GM23248 (cell line): ENCODE measurements around the gene TPCN1.

ENCODE experiments used
- EZH2 ChIP-seq: fragments of 200-600 bp; sonication (generic); IDR thresholded peaks from 2 replicates; pipeline ENCODE4 v1.6.1; 2018; ENCODE audit warnings: antibody characterized with exemption, mild to moderate bottlenecking; ENCODE audit not compliant: insufficient read depth, poor library complexity, severe bottlenecking
- EZH2phosphoT487 ChIP-seq: fragments of 200-600 bp; sonication (generic); IDR thresholded peaks from 2 replicates; pipeline ENCODE4 v1.6.1; 2018; ENCODE audit warnings: antibody characterized with exemption, moderate library complexity, mild to moderate bottlenecking, low read depth; ENCODE audit not compliant: insufficient read depth

DNA sequence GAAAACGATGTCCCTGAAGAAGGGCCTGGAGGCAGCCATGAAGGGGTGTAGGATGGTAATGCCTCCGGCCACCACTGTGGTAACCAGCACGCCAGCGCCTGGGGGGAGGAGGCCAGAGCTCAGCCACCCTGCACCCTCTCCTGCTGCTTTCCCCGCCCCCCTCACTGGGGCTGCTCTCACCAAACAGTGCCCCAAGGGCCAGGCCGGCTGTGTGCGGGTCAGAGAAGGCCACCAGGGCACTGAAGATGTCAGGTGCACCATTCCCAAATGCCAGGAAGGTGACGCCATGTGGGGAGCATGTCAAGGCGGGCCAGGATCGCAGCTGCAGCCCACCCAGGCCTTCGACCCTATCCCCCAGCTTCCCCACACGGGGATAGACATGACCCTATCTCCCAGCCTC is 99.1 kb downstream of the TPCN1 start:
- TF ChIP-seq EZH2 (no peak), EZH2phosphoT487 (no peak)
